ENCODE data around the gene MSI2.

MSI2 gene

DNA sequence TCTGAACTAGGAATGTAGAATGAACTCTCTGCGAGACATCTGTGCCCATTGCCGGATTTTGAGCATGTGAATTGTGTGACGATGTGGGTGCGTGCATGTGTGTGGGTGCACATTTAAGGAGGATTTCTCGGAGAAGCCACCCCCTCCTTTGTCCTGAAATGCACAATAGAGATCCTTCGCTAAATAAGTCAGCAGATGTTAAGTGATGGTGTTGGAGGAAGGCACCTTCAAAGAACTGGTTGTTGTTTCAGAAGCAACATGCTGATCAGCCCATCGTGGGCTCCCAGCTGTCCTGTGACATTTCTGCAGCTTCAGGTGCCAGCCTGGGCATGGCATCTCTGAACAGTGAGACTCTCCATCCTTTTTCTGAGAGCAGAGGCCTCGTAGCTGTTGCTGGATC lies 194.9 kb downstream of the MSI2 start:
- TF ChIP-seq, protein P1, sequence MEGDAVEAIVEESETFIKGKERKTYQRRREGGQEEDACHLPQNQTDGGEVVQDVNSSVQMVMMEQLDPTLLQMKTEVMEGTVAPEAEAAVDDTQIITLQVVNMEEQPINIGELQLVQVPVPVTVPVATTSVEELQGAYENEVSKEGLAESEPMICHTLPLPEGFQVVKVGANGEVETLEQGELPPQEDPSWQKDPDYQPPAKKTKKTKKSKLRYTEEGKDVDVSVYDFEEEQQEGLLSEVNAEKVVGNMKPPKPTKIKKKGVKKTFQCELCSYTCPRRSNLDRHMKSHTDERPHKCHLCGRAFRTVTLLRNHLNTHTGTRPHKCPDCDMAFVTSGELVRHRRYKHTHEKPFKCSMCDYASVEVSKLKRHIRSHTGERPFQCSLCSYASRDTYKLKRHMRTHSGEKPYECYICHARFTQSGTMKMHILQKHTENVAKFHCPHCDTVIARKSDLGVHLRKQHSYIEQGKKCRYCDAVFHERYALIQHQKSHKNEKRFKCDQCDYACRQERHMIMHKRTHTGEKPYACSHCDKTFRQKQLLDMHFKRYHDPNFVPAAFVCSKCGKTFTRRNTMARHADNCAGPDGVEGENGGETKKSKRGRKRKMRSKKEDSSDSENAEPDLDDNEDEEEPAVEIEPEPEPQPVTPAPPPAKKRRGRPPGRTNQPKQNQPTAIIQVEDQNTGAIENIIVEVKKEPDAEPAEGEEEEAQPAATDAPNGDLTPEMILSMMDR (conservative IDR thresholded peaks at IDR 0.05; ENCODE audit: low read depth, low read length) = no peak
- DNase-seq (ENCODE audit: low read depth) = no peak
- no peak overlapping the region for H3K4me3 ChIP-seq (ENCODE audit: low read depth, low read length)

DNA sequence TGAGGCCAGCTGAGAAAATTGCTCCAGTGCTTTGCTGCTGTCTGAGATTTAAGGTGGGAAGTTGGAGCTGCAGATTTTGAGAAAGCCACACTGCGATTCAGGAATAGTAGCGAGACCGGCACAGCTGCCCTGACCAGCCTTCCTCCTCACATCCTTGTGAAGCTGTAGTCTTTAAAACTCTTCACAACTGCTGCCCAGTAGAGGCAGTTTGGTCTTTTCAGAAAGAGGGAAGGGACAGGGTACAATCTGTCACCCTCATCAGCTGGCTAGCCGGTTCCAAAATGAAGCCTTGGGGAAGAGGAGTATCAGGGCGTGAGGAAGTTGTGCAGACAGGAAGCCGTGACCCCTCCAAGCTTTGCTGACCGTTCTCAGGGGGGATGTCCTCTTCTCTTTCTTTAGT lies 195.3 kb downstream of the MSI2 start:
- DNase-seq (ENCODE audit: low read depth) = no peak
- no peak overlapping the region for H3K4me3 ChIP-seq (ENCODE audit: low read depth, low read length)
- TF ChIP-seq, protein P1 (conservative IDR thresholded peaks at IDR 0.05; ENCODE audit: low read depth, low read length) = no peak

DNA sequence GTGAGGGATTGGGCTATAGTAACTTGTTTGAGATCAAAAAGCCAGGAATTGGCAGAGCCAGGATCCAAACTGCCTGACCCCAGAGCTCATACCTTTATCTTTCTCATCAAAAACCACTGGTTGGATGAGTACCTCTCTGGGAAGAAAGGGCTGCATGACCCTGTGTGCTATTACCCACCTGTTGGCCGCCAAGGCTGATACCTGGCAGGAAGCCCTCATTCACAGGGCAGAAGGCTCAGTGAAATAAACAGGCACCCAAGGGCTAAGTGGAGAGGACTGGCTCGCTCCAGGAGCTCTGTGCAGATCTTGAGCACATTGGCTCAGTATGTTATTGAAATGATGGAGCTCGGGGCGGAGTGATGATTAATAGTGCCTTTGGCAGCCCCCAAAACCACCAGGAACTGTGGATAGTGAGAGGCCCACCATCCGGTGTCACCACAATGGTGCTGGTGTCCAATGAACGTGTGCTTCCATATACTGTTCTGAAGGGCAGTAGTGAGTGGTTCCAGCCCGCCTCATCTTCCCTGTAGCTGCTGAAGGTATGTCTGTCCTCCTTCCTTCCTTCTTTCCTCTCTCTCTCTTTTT lies 197.6 kb downstream of the MSI2 start:
- no peak for DNase-seq (ENCODE audit: low read depth)
- TF ChIP-seq, protein P1 (conservative IDR thresholded peaks at IDR 0.05; ENCODE audit: low read depth, low read length) = no peak
- no peak overlapping the region for H3K4me3 ChIP-seq (ENCODE audit: low read depth, low read length)

DNA sequence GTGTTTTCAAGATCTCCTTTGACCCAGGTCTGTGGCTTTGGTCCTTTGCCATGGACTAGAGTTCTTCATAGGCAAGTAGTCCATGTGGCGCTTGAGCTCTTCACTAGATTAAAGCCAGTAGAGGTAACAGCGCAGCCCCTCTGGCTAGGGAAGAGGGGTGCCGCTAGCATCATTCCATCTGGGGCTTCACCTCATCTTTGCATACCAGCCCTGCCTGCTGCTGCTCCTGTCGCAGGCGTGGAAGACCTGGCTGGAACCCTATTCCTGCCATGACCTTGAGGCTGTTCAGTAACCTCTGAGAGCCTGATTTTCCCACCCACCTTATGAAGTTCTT lies 198.4 kb downstream of the MSI2 start:
- H3K4me3 ChIP-seq (ENCODE audit: low read depth, low read length) = no peak overlapping the region
- TF ChIP-seq, protein P1 (conservative IDR thresholded peaks at IDR 0.05; ENCODE audit: low read depth, low read length) = no peak
- DNase-seq (ENCODE audit: low read depth) = no peak

DNA sequence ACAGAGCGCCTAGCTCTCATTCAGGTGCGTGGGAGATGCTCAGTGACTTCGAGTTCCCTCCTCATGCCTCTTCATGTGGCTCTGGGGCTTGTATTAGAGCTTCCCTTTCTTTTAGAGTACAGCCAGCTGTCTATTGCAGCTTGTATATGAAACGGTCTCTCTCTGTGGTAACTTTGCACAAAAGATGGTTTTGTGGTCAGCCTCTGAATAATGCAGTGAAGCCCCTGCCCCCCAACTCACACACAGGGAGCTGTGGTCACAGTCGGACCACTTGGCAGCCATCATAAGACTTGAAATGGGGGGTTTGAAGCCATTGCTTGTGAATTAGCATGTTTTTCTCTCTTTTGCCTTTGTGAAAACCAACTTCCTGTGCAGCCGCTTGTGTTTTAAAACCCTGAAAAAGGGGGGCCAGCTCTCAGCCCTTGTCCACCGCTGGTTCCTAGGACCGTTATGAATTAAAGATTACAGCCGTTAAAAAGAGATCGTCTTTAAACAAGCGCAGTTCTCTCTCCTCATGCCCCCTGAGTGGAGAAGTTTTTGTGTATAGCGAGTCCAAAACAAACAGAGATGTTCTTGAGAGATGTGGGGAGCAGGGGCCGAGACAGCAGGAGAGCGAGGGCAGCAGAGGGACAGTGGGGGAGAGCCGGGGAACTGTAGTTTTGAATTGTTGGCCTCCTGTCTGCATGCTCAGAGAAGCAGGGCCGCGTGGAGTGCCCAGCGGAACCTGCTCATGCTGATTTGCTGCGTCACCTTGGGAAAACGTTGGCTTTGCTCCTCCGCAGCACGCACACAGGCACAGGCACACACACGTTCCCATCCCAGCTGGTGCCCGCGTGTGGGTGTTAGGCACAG lies 199.0 kb downstream of the MSI2 start:
- H3K4me3 ChIP-seq (ENCODE audit: low read depth, low read length) = no peak overlapping the region
- TF ChIP-seq, protein P1 (conservative IDR thresholded peaks at IDR 0.05; ENCODE audit: low read depth, low read length) = no peak
- DNase-seq (ENCODE audit: low read depth) = peak; percentile 87

DNA sequence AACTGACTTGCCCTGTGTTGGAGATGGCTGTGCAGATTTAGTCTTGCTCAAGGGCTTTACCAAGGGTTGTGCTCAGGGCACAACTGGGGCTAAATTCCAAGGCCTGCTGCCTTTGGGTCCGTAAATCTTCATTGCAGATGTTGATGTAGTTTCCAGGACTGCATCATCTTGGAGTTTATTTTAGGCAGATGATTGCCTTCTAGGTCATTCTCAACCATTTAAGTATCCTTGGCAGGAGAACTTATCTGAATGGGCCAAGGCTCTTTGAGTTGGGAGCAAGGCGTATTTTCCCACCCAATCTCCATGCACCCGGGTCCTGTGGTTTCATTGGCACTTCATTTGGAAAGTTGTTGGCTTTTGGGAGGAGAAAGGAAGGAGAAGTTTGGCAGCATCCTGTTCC lies 200.3 kb downstream of the MSI2 start:
- TF ChIP-seq, protein P1 (conservative IDR thresholded peaks at IDR 0.05; ENCODE audit: low read depth, low read length) = no peak
- DNase-seq (ENCODE audit: low read depth) = no peak
- H3K4me3 ChIP-seq (ENCODE audit: low read depth, low read length) = no peak overlapping the region

DNA sequence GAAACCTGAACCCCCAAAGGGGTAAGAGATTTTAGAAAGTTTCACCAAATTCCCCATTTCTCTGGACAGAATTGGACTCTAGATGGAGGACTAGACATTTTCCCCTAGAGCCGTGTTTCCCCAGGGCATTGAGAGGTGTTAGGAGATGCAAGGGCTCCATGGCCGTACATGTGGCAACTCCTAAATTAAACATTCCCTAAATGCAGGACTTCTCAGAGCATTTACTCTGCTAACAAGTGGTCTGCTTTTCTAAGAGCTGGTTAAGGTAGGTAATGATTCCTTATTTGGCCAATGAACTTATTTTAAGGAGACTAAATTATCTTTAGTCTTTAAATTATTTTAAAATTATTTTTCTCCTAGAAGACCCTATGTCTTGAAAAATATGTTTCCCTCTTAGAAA lies 200.9 kb downstream of the MSI2 start:
- DNase-seq (ENCODE audit: low read depth) = no peak
- H3K4me3 ChIP-seq (ENCODE audit: low read depth, low read length) = no peak overlapping the region
- TF ChIP-seq, protein P1 (conservative IDR thresholded peaks at IDR 0.05; ENCODE audit: low read depth, low read length) = no peak

All from choroid plexus epithelial cell (primary cell).